ENCODE measurements around the gene SPATA18. TPM values are rescaled to one million over a fixed set of nuclear protein-coding genes. Genes with fewer than 3 reads are reported as not detected.

SPATA18 gene
- polyA plus RNA-seq, 3 donors, result 0.04 to 0.41 TPM; not detected in 1

DNA sequence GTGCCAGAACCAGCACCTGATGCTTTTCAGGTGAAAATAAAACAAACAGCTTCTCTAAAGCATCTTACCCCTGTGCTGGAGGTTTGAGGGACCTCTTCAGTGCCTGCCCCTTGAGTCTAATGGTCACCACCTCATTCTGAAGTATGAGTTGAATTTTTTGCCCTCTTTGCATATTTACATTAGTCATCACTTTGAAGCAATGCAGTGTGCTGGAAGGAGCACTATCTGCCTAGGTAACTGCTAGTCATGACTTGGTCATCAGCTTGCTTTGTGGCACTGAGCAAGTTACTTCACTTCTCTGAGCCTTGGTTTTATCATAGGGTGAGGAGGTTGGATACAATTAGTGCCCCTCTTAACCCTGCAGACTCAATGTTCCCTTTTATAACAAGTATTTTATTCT, 44.9 kb downstream of the SPATA18 start:
- Histone ChIP-seq H3K9me3 (replicated peaks in 1 of 2; ENCODE audit: control insufficient read depth in 1 of 2, insufficient read depth in 1 of 2, low read length in 2 of 2) (no peaks in the 10 kb centered on the region), H2AFZ (ENCODE audit: insufficient read depth, low read depth, low read length, poor library complexity, severe bottlenecking) (no peak overlapping the region), H3K4me2 (replicated peaks; ENCODE audit: extremely low read depth, low read length, poor library complexity, severe bottlenecking) (no peak overlapping the region), H3K27me3 (ENCODE audit: control insufficient read depth in 2 of 2, insufficient read depth in 2 of 2, low read length in 2 of 2) (no peaks in the 10 kb centered on the region), H3K4me3 (replicated peaks in 1 of 3; ENCODE audit: low read depth in 2 of 3, low read length in 3 of 3) (no peak overlapping the region), H3K27ac (ENCODE audit: low read depth in 1 of 2, low read length in 2 of 2) (no peak overlapping the region), H3K9ac (ENCODE audit: insufficient read depth, low read length, poor library complexity, severe bottlenecking) (no peak overlapping the region), H3K4me1 (ENCODE audit: control insufficient read depth in 1 of 2, insufficient read depth in 2 of 2, low read length in 2 of 2) (no peaks in the 10 kb centered on the region), H3K36me3 (replicated peaks in 1 of 2; ENCODE audit: control insufficient read depth in 1 of 2, insufficient read depth in 2 of 2, low read length in 2 of 2) (no peaks in the 10 kb centered on the region), H4K20me1 (ENCODE audit: insufficient read depth, low read length) (no peaks in the 10 kb centered on the region), H3K79me2 (ENCODE audit: insufficient read depth, low read length) (no peaks in the 10 kb centered on the region)
- H3K36me3 Mint-ChIP-seq, result no peaks in the 10 kb centered on the region
- H3K27me3 Mint-ChIP-seq (ENCODE audit: low read depth in 3 of 3), result peaks cover 0 to 5% (median 0%) of the 10 kb centered on the region in 3 donors
- intact Hi-C loops (cut with micrococcal nuclease), result no loop called here
- no peak overlapping the region for H3K27ac Mint-ChIP-seq
- TF ChIP-seq, protein P1, sequence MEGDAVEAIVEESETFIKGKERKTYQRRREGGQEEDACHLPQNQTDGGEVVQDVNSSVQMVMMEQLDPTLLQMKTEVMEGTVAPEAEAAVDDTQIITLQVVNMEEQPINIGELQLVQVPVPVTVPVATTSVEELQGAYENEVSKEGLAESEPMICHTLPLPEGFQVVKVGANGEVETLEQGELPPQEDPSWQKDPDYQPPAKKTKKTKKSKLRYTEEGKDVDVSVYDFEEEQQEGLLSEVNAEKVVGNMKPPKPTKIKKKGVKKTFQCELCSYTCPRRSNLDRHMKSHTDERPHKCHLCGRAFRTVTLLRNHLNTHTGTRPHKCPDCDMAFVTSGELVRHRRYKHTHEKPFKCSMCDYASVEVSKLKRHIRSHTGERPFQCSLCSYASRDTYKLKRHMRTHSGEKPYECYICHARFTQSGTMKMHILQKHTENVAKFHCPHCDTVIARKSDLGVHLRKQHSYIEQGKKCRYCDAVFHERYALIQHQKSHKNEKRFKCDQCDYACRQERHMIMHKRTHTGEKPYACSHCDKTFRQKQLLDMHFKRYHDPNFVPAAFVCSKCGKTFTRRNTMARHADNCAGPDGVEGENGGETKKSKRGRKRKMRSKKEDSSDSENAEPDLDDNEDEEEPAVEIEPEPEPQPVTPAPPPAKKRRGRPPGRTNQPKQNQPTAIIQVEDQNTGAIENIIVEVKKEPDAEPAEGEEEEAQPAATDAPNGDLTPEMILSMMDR (IDR thresholded peaks at IDR 0.05), result no peak
- no peak for DNase-seq
- peaks cover 0 to 8% (median 3%) of the 10 kb centered on the region in 7 donors for H3K9me3 Mint-ChIP-seq
- no peak overlapping the region for H3K4me3 Mint-ChIP-seq
- H3K4me1 Mint-ChIP-seq, result peaks cover 6% of the 10 kb centered on the region

DNA sequence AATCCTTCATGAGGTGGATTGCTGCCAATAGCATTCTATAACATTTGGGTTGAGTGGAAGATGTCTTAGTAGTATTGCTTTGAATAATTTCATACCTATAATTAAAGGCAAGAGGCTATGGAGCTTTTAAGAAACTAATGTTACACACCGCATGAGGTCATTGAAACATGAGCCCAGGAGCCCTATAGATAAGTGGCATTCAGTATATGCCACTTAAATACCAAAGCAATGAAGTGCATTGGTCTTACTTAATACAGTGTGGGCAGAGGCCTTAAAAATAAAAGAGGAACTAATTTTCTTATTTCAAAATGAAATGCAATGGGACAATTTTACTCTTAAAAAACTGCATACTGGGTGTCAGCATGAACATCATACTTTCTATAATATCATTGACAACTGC, 47.5 kb downstream of the SPATA18 start:
- H3K27me3 Mint-ChIP-seq (ENCODE audit: low read depth in 3 of 3), result peaks cover 0 to 3% (median 1%) of the 10 kb centered on the region in 3 donors
- H3K36me3 Mint-ChIP-seq, result no peaks in the 10 kb centered on the region

More for the DNA sequence above, 47.5 kb downstream of the SPATA18 start:
- Mint-ChIP-seq H3K4me1 (peaks cover 2% of the 10 kb centered on the region), H3K4me3 (no peak overlapping the region), H3K9me3 (no peaks in the 10 kb centered on the region), H3K27ac (no peak overlapping the region)
- intact Hi-C loops (cut with micrococcal nuclease), result no loop called here
- Histone ChIP-seq H3K4me3 (replicated peaks in 1 of 3; ENCODE audit: low read depth in 2 of 3, low read length in 3 of 3) (no peak overlapping the region), H2AFZ (ENCODE audit: insufficient read depth, low read depth, low read length, poor library complexity, severe bottlenecking) (no peak overlapping the region), H3K36me3 (replicated peaks in 1 of 2; ENCODE audit: control insufficient read depth in 1 of 2, insufficient read depth in 2 of 2, low read length in 2 of 2) (no peaks in the 10 kb centered on the region), H3K4me2 (replicated peaks; ENCODE audit: extremely low read depth, low read length, poor library complexity, severe bottlenecking) (no peak overlapping the region), H3K9ac (ENCODE audit: insufficient read depth, low read length, poor library complexity, severe bottlenecking) (no peak overlapping the region), H3K79me2 (ENCODE audit: insufficient read depth, low read length) (no peaks in the 10 kb centered on the region), H3K27ac (ENCODE audit: low read depth in 1 of 2, low read length in 2 of 2) (no peak overlapping the region), H3K27me3 (ENCODE audit: control insufficient read depth in 2 of 2, insufficient read depth in 2 of 2, low read length in 2 of 2) (no peaks in the 10 kb centered on the region), H3K9me3 (replicated peaks in 1 of 2; ENCODE audit: control insufficient read depth in 1 of 2, insufficient read depth in 1 of 2, low read length in 2 of 2) (no peaks in the 10 kb centered on the region), H4K20me1 (ENCODE audit: insufficient read depth, low read length) (no peaks in the 10 kb centered on the region), H3K4me1 (ENCODE audit: control insufficient read depth in 1 of 2, insufficient read depth in 2 of 2, low read length in 2 of 2) (no peaks in the 10 kb centered on the region)
- WGBS (ENCODE audit: insufficient coverage), result no CpG with 5 or more reads among the region's 1 CpG
- DNase-seq, result no peak
- TF ChIP-seq, protein P1 (IDR thresholded peaks at IDR 0.05), result no peak
